Testis (tissue), 2 donors: Measurements from ENCODE around the gene IPP.

Source experiments
- POLR2A ChIP-seq: fragments of 450-650 bp; IDR thresholded peaks from one replicate; pipeline ENCODE4 v1.6.1; 2017; ENCODE audit warnings: antibody characterized with exemption, mild to moderate bottlenecking, moderate library complexity
- TF ChIP-seq, protein P1 (sequence below), 3 experiments: fragments of 450-650 bp in 2 of 3; fragments of 200-600 bp in 1 of 3; sonication (generic) in 1 of 3; IDR thresholded peaks; one replicate each; pipeline ENCODE4 v1.5.1; 2016 to 2019; ENCODE audit warnings: antibody characterized with exemption in 3 of 3, mild to moderate bottlenecking in 2 of 3, moderate library complexity in 1 of 3

DNA sequence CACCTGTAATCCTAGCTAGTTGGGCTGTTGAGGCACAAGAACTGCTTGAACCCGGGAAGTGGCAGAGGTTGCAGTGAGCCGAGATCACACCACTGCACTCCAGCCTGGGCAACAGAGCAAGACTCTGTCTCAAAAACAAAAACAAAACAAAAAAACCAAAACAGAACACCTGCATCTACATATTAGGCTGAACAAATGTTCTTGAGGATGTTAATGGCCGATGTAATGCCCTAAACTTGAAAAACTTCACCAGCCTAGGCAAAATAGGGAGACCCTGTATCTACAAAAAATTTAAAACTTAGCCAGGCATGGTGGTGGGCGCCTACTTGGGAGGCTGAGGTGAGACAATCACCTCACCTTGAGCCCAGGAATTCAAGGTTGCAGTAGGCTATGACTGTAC lies 81.9 kb downstream of the IPP start:
- TF ChIP-seq, protein P1, sequence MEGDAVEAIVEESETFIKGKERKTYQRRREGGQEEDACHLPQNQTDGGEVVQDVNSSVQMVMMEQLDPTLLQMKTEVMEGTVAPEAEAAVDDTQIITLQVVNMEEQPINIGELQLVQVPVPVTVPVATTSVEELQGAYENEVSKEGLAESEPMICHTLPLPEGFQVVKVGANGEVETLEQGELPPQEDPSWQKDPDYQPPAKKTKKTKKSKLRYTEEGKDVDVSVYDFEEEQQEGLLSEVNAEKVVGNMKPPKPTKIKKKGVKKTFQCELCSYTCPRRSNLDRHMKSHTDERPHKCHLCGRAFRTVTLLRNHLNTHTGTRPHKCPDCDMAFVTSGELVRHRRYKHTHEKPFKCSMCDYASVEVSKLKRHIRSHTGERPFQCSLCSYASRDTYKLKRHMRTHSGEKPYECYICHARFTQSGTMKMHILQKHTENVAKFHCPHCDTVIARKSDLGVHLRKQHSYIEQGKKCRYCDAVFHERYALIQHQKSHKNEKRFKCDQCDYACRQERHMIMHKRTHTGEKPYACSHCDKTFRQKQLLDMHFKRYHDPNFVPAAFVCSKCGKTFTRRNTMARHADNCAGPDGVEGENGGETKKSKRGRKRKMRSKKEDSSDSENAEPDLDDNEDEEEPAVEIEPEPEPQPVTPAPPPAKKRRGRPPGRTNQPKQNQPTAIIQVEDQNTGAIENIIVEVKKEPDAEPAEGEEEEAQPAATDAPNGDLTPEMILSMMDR (IDR thresholded peaks at IDR 0.05), result no peak
- TF ChIP-seq POLR2A, result no peak
